ENCODE data around the gene CUEDC1.

The CUEDC1 gene

DNA sequence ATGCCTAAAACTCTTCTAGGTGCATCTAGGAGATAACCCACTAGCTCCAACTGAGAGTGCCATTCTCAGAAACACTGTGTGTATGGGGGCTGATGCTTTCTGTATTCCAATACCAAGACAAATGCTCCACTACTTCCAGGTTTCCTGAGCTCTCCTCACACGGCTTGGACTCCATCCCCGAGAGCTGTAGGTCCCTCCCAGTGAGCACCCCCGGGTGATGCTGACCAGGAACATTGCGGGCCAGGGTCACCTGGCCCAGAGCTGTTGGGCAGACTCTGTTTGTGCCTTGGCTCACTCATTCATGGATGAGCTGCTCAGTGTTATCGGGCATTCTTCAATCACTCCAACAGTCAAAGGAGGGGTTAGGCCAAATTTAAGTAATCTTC is 7.0 kb downstream of the CUEDC1 start:
- TF ChIP-seq, protein P1, sequence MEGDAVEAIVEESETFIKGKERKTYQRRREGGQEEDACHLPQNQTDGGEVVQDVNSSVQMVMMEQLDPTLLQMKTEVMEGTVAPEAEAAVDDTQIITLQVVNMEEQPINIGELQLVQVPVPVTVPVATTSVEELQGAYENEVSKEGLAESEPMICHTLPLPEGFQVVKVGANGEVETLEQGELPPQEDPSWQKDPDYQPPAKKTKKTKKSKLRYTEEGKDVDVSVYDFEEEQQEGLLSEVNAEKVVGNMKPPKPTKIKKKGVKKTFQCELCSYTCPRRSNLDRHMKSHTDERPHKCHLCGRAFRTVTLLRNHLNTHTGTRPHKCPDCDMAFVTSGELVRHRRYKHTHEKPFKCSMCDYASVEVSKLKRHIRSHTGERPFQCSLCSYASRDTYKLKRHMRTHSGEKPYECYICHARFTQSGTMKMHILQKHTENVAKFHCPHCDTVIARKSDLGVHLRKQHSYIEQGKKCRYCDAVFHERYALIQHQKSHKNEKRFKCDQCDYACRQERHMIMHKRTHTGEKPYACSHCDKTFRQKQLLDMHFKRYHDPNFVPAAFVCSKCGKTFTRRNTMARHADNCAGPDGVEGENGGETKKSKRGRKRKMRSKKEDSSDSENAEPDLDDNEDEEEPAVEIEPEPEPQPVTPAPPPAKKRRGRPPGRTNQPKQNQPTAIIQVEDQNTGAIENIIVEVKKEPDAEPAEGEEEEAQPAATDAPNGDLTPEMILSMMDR (IDR thresholded peaks at IDR 0.05; ENCODE audit: control extremely low read depth, extremely low read depth, low read depth, missing control alignments) = no peak
- DNase-seq (ENCODE audit: extremely low spot score) = no peak
- POLR2A ChIA-PET = interaction anchor here (0.6 kb wide), 1 partner anchor 687 kb away, joined by 3 read pairs; no protein-coding TSS in a partner anchor
- CTCF ChIA-PET = interaction anchor here (1.6 to 3.9 kb wide), 9 partner anchors 8 to 89 kb away, joined by 3 to 13 read pairs (median 7); no protein-coding TSS in a partner anchor

GRCh38 chr17:57947369-57947768 is 7.8 kb downstream of the CUEDC1 start:
- ChIA-PET CTCF (interaction anchor here (1.3 to 3.2 kb wide), 12 partner anchors 8 to 88 kb away, joined by 3 to 13 read pairs (median 6); partner anchors contain the start of gene CUEDC1), POLR2A (interaction anchor here (0.6 kb wide), 1 partner anchor 391 kb away, joined by 4 read pairs; no protein-coding TSS in a partner anchor)
- no peak for DNase-seq (ENCODE audit: extremely low spot score)
- TF ChIP-seq, protein P1 (IDR thresholded peaks at IDR 0.05; ENCODE audit: control extremely low read depth, extremely low read depth, low read depth, missing control alignments) = no peak

DNA sequence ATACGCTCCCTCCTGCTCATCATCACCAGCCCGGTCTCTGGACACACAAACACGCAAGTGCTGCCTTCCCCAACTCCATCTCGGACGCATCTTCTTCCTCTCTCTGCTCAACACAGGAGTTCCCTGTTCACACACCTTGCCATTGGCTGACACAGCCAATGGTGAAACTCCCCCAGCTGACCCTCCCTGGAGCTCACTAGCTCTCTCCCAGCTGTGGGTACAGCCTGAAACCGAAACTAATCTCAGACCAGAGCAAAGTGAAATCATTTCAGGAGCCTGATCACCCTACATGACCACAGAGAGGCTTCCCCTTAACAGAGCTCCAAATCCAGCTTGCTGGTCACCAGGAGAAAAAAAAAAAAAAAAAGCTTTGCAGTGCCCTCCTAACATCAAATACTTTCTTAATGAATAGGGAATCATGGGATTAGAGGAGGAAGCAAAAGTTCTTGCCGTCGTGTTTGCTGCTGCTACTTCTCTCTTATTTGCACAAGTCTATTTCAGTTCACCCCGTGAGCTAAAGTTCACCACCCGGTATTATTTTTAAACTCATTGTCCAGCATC is 8.3 kb downstream of the CUEDC1 start:
- CTCF ChIA-PET = interaction anchor here (0.9 to 2.2 kb wide), 10 partner anchors 9 to 55 kb away, joined by 3 to 13 read pairs (median 6); partner anchors contain the start of gene CUEDC1
- DNase-seq (ENCODE audit: extremely low spot score) = peak; percentile 76
- POLR2A ChIA-PET = interaction anchor here (0.6 to 0.7 kb wide), 3 partner anchors 52 to 391 kb away, joined by 4 read pairs; no protein-coding TSS in a partner anchor
- TF ChIP-seq, protein P1 (IDR thresholded peaks at IDR 0.05; ENCODE audit: control extremely low read depth, extremely low read depth, low read depth, missing control alignments) = no peak

- no peak for DNase-seq (ENCODE audit: extremely low spot score)
- ChIA-PET POLR2A (interaction anchor here (0.6 to 0.7 kb wide), 2 partner anchors 51 to 77 kb away, joined by 4 read pairs; no protein-coding TSS in a partner anchor), CTCF (interaction anchor here (0.9 to 1.9 kb wide), 9 partner anchors 10 to 88 kb away, joined by 3 to 10 read pairs (median 4); partner anchors contain the start of gene CUEDC1)
- TF ChIP-seq, protein P1 (IDR thresholded peaks at IDR 0.05; ENCODE audit: control extremely low read depth, extremely low read depth, low read depth, missing control alignments) = no peak
Measured at GRCh38 chr17:57945996-57946797, 9.0 kb downstream of the CUEDC1 start.

GRCh38 chr17:57944908-57945307 is 10.3 kb downstream of the CUEDC1 start:
- TF ChIP-seq, protein P1 (IDR thresholded peaks at IDR 0.05; ENCODE audit: control extremely low read depth, extremely low read depth, low read depth, missing control alignments) = no peak
- ChIA-PET CTCF (interaction anchor here (0.9 to 1.6 kb wide), 7 partner anchors 9 to 87 kb away, joined by 3 to 6 read pairs (median 3); partner anchors contain the start of gene CUEDC1), POLR2A (no interaction called here)
- DNase-seq (ENCODE audit: extremely low spot score) = no peak

- CTCF ChIA-PET = interaction anchor here (0.9 to 2.3 kb wide), 5 partner anchors 11 to 56 kb away, joined by 3 to 10 read pairs (median 6); partner anchors contain the start of gene CUEDC1
- POLR2A ChIA-PET = interaction anchor here (0.8 kb wide), 1 partner anchor 34 kb away, joined by 3 read pairs; no protein-coding TSS in a partner anchor
Measured at GRCh38 chr17:57943645-57944044, 11.6 kb downstream of the CUEDC1 start.

More at GRCh38 chr17:57943645-57944044, 11.6 kb downstream of the CUEDC1 start:
- TF ChIP-seq, protein P1 (IDR thresholded peaks at IDR 0.05; ENCODE audit: control extremely low read depth, extremely low read depth, low read depth, missing control alignments) = no peak
- DNase-seq (ENCODE audit: extremely low spot score) = no peak
